ENCODE measurements around the gene ANKRD53.

GRCh38 chr2:70987386-70987785 is 9.0 kb downstream of the ANKRD53 start:
- no peak for TF ChIP-seq TAF1 (IDR thresholded peaks at IDR 0.05; ENCODE audit: low read depth)
- no peak for TF ChIP-seq ZBTB7A (IDR thresholded peaks at IDR 0.05; ENCODE audit: low read depth)
- TF ChIP-seq MAX (IDR thresholded peaks at IDR 0.05), result no peak
- no peak for TF ChIP-seq RAD21 (IDR thresholded peaks at IDR 0.05; ENCODE audit: low read depth)
- TF ChIP-seq CEBPB (IDR thresholded peaks at IDR 0.05), result no peak
- no peak for TF ChIP-seq YY1 (IDR thresholded peaks at IDR 0.05; ENCODE audit: low read depth)

Measured in Ishikawa (cell line).